GM18870 (cell line): ENCODE data around the gene CASP7.

Source experiments
- ATAC-seq: cut with Tn5 transposase; IDR thresholded peaks from one replicate; pipeline ENCODE4 v1.9.1; 2021; ENCODE audit warnings: moderate library complexity; ENCODE audit not compliant: unreplicated experiment

The CASP7 gene

GRCh38 chr10:113665806-113666354, 13.8 kb upstream of the CASP7 start:
- ATAC-seq = no peak

- ATAC-seq = peak; percentile 92
Observed at GRCh38 chr10:113666682-113667252, 12.9 kb upstream of the CASP7 start.

- ATAC-seq = peak; percentile 28
Observed at GRCh38 chr10:113680190-113681111, 739 bp downstream of the CASP7 start.

GRCh38 chr10:113681533-113682470, 2.1 kb downstream of the CASP7 start:
- peak; percentile 77 for ATAC-seq

GRCh38 chr10:113683300-113683699, 3.6 kb downstream of the CASP7 start:
- no peak for ATAC-seq

GRCh38 chr10:113686028-113686427, 6.3 kb downstream of the CASP7 start:
- ATAC-seq = no peak

- ATAC-seq = no peak
Observed at GRCh38 chr10:113687037-113687436, 7.3 kb downstream of the CASP7 start.

- no peak for ATAC-seq
Observed at GRCh38 chr10:113689057-113689456, 9.3 kb downstream of the CASP7 start.

GRCh38 chr10:113689574-113689973, 9.9 kb downstream of the CASP7 start:
- ATAC-seq = no peak

GRCh38 chr10:113690749-113691148, 11.0 kb downstream of the CASP7 start:
- no peak for ATAC-seq

- no peak for ATAC-seq
Observed at GRCh38 chr10:113691381-113691780, 11.7 kb downstream of the CASP7 start.

GRCh38 chr10:113692271-113692670, 12.6 kb downstream of the CASP7 start:
- no peak for ATAC-seq

GRCh38 chr10:113693348-113693747, 13.6 kb downstream of the CASP7 start:
- no peak for ATAC-seq

- no peak for ATAC-seq
Observed at GRCh38 chr10:113695691-113696090, 16.0 kb downstream of the CASP7 start.

- no peak for ATAC-seq
Observed at GRCh38 chr10:113697595-113697994, 17.9 kb downstream of the CASP7 start.

GRCh38 chr10:113704637-113705343, 25.1 kb downstream of the CASP7 start:
- no peak for ATAC-seq

GRCh38 chr10:113705344-113705652, 25.6 kb downstream of the CASP7 start:
- no peak for ATAC-seq

GRCh38 chr10:113706623-113707022, 26.9 kb downstream of the CASP7 start:
- ATAC-seq = no peak

- ATAC-seq = no peak
Observed at GRCh38 chr10:113708640-113709039, 28.9 kb downstream of the CASP7 start.

GRCh38 chr10:113709221-113709838, 29.6 kb downstream of the CASP7 start:
- no peak for ATAC-seq
